Measurements from ENCODE around the gene C2orf15.
"Not testable (repeated sequence)": the region's sequence is repeated elsewhere in the genome, so short reads cannot be mapped to it uniquely, and the experiment has no call there.

Gene C2orf15

GRCh38 chr2:99169534-99169933 is 28.0 kb downstream of the C2orf15 start:
- DNase-seq, result no peak

- DNase-seq, result no peak
Observed at GRCh38 chr2:99171377-99172140, 30.1 kb downstream of the C2orf15 start.

GRCh38 chr2:99180755-99181623 is 39.5 kb downstream of the C2orf15 start, which contains the start of the genes MITD1 and MRPL30:
MITD1 (minus strand) TSS chr2:99181058; CDS start chr2:99180981, 77 bp downstream.
MRPL30 (plus strand) TSS chr2:99181184; CDS start chr2:99186204, 5,020 bp downstream.
- DNase-seq, result peak; percentile 16 to 67

- DNase-seq, result no peak
Observed at GRCh38 chr2:99181624-99182000, 40.1 kb downstream of the C2orf15 start.

- DNase-seq, result no peak
Observed at GRCh38 chr2:99183025-99183424, 41.5 kb downstream of the C2orf15 start.

GRCh38 chr2:99184811-99185210 is 43.3 kb downstream of the C2orf15 start:
- peak; percentile 33 to 67 for DNase-seq

GRCh38 chr2:99187011-99187410 is 45.5 kb downstream of the C2orf15 start:
- DNase-seq, result no peak

GRCh38 chr2:99188357-99188756 is 46.9 kb downstream of the C2orf15 start:
- DNase-seq, result no peak

GRCh38 chr2:99190548-99190947 is 49.0 kb downstream of the C2orf15 start:
- DNase-seq, result no peak

GRCh38 chr2:99192364-99192763 is 50.9 kb downstream of the C2orf15 start:
- DNase-seq, result not testable (repeated sequence)

GRCh38 chr2:99198103-99198841 is 56.8 kb downstream of the C2orf15 start:
- DNase-seq, result no peak

- no peak for DNase-seq
Observed at GRCh38 chr2:99200076-99200800, 58.7 kb downstream of the C2orf15 start.
